ENCODE results near the gene FBN2. TPM values are rescaled to one million over a fixed set of nuclear protein-coding genes. Genes with fewer than 3 reads are reported as not detected.

Gene FBN2
- total RNA-seq, 1 donor from 2014 or later: 25.2 TPM

GRCh38 chr5:128355961-128356360 lies 182.1 kb downstream of the FBN2 start:
- TF ChIP-seq CTCF (IDR thresholded peaks at IDR 0.05; ENCODE audit: insufficient read depth, low read length, poor library complexity, severe bottlenecking): no peak
- Histone ChIP-seq H3K36me3 (ENCODE audit: control insufficient read depth, insufficient read depth, low read length) (no peaks in the 10 kb centered on the region), H3K27me3 (ENCODE audit: control insufficient read depth, insufficient read depth, low read length) (no peaks in the 10 kb centered on the region), H3K4me3 (ENCODE audit: low read depth, low read length) (no peak overlapping the region)
- no peak for DNase-seq (ENCODE audit: low read depth)

- Histone ChIP-seq H3K36me3 (ENCODE audit: control insufficient read depth, insufficient read depth, low read length) (no peaks in the 10 kb centered on the region), H3K4me3 (ENCODE audit: low read depth, low read length) (no peak overlapping the region), H3K27me3 (ENCODE audit: control insufficient read depth, insufficient read depth, low read length) (no peaks in the 10 kb centered on the region)
- TF ChIP-seq CTCF (IDR thresholded peaks at IDR 0.05; ENCODE audit: insufficient read depth, low read length, poor library complexity, severe bottlenecking): no peak
- DNase-seq (ENCODE audit: low read depth): no peak
Measured at GRCh38 chr5:128353441-128354107, 184.5 kb downstream of the FBN2 start.

- no peak for DNase-seq (ENCODE audit: low read depth)
- TF ChIP-seq CTCF (IDR thresholded peaks at IDR 0.05; ENCODE audit: insufficient read depth, low read length, poor library complexity, severe bottlenecking): no peak
- H3K4me3 ChIP-seq (ENCODE audit: low read depth, low read length): no peak overlapping the region
Measured at GRCh38 chr5:128350705-128351104, 187.3 kb downstream of the FBN2 start.

GRCh38 chr5:128349044-128349858 lies 188.8 kb downstream of the FBN2 start:
- H3K4me3 ChIP-seq (ENCODE audit: low read depth, low read length): no peak overlapping the region
- no peaks in the 10 kb centered on the region for H3K36me3 ChIP-seq (ENCODE audit: control insufficient read depth, insufficient read depth, low read length)
- peak; percentile 16 for DNase-seq (ENCODE audit: low read depth)
- H3K27me3 ChIP-seq (ENCODE audit: control insufficient read depth, insufficient read depth, low read length): no peaks in the 10 kb centered on the region
- no peak for TF ChIP-seq CTCF (IDR thresholded peaks at IDR 0.05; ENCODE audit: insufficient read depth, low read length, poor library complexity, severe bottlenecking)

More at GRCh38 chr5:128350705-128351104, 187.3 kb downstream of the FBN2 start:
- no peaks in the 10 kb centered on the region for H3K36me3 ChIP-seq (ENCODE audit: control insufficient read depth, insufficient read depth, low read length)
- no peaks in the 10 kb centered on the region for H3K27me3 ChIP-seq (ENCODE audit: control insufficient read depth, insufficient read depth, low read length)

GRCh38 chr5:128346038-128346437 lies 192.0 kb downstream of the FBN2 start:
- no peaks in the 10 kb centered on the region for H3K36me3 ChIP-seq (ENCODE audit: control insufficient read depth, insufficient read depth, low read length)
- H3K27me3 ChIP-seq (ENCODE audit: control insufficient read depth, insufficient read depth, low read length): no peaks in the 10 kb centered on the region
- H3K4me3 ChIP-seq (ENCODE audit: low read depth, low read length): no peak overlapping the region
- TF ChIP-seq CTCF (IDR thresholded peaks at IDR 0.05; ENCODE audit: insufficient read depth, low read length, poor library complexity, severe bottlenecking): no peak
- no peak for DNase-seq (ENCODE audit: low read depth)

Data from kidney epithelial cell (primary cell).